IPS-15b (cell line): ENCODE results near the gene ANKRD1.
"Not testable (repeated sequence)": the region's sequence is repeated elsewhere in the genome, so short reads cannot be mapped to it uniquely, and the experiment has no call there.

Source experiments
- H3K27me3 ChIP-seq: one replicate; pipeline ENCODE4 v1.6.1; 2013; ENCODE audit warnings: low read length; ENCODE audit not compliant: control insufficient read depth, insufficient read depth
- H3K36me3 ChIP-seq: one replicate; pipeline ENCODE4 v1.6.1; 2013; ENCODE audit warnings: low read length; ENCODE audit not compliant: control insufficient read depth, insufficient read depth
- H3K4me1 ChIP-seq: one replicate; pipeline ENCODE4 v1.6.1; 2013; ENCODE audit warnings: mild to moderate bottlenecking, low read length; ENCODE audit not compliant: control insufficient read depth, insufficient read depth
- H3K4me3 ChIP-seq: one replicate; pipeline ENCODE4 v1.5.1; 2013; ENCODE audit warnings: low read depth, low read length
- H3K9ac ChIP-seq: one replicate; pipeline ENCODE4 v1.6.1; 2013; ENCODE audit warnings: low read depth, mild to moderate bottlenecking, low read length
- H3K9me3 ChIP-seq: one replicate; pipeline ENCODE4 v1.6.1; 2013; ENCODE audit warnings: mild to moderate bottlenecking, low read length; ENCODE audit not compliant: control insufficient read depth, insufficient read depth

The ANKRD1 gene

GRCh38 chr10:90958781-90959180 is 37.9 kb upstream of the ANKRD1 start:
- H3K9me3 ChIP-seq: no peaks in the 10 kb centered on the region
- H3K4me1 ChIP-seq: no peaks in the 10 kb centered on the region
- no peak overlapping the region for H3K4me3 ChIP-seq
- peaks cover 23% of the 10 kb centered on the region for H3K27me3 ChIP-seq
- H3K36me3 ChIP-seq: no peaks in the 10 kb centered on the region
- H3K9ac ChIP-seq: no peak overlapping the region

- Histone ChIP-seq H3K27me3 (peaks cover 14% of the 10 kb centered on the region), H3K36me3 (no peaks in the 10 kb centered on the region), H3K9me3 (no peaks in the 10 kb centered on the region), H3K4me1 (no peaks in the 10 kb centered on the region), H3K9ac (no peak overlapping the region), H3K4me3 (no peak overlapping the region)
Observed at GRCh38 chr10:90947030-90947960, 26.4 kb upstream of the ANKRD1 start.

DNA sequence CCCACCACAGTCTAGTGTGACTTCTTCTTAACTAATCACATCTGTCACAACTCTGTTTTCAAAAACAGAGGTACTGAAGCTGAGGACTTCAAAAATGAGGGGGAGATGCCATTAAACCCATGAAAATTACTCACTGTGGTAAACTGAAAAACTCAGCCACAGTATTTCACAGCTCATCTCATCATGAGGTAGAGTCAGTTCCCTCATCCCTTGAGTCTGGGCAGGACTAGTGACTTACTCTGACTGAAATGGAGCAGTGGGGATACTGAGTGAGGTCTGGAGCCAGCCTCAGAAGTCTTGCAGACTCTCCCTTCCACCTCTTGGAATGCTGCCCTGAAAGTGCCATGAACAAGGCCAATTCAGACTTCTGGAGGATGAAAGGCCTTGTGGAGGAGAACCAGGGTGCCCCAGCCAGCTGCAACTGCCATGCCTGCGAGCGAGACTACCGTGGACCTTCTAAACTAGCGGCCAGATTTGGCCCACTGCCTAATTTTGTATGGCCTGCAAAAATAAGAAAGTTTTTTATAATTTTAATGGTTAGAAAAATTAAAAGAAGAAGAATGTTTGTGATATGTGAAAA is 24.7 kb upstream of the ANKRD1 start:
- Histone ChIP-seq H3K36me3 (no peaks in the 10 kb centered on the region), H3K4me3 (no peak overlapping the region), H3K9me3 (no peaks in the 10 kb centered on the region), H3K9ac (no peak overlapping the region), H3K4me1 (no peaks in the 10 kb centered on the region), H3K27me3 (peaks cover 23% of the 10 kb centered on the region)

DNA sequence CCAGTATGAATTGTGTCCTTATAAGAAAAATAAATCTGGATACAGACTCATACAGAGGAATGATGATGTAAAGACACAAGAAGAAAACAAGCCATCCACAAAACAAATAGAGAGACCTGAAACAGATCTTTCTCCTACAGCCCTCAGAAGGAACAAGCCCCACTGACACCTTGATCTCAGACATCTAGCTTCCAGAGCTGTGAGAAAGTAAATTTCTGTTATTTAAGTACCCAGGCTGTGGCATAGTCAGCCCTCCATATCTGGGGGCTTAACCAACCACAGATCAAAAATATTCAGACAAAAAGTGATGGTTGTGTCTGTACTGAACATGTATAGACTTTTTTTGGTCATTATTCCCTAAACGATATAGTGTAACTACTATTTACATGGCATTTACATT is 23.9 kb upstream of the ANKRD1 start:
- H3K4me3 ChIP-seq: no peak overlapping the region
- H3K4me1 ChIP-seq: no peaks in the 10 kb centered on the region
- no peaks in the 10 kb centered on the region for H3K36me3 ChIP-seq
- no peak overlapping the region for H3K9ac ChIP-seq
- H3K27me3 ChIP-seq: peaks cover 25% of the 10 kb centered on the region
- H3K9me3 ChIP-seq: no peaks in the 10 kb centered on the region

GRCh38 chr10:90942980-90943379 is 22.1 kb upstream of the ANKRD1 start:
- not testable (repeated sequence) for H3K4me1 ChIP-seq, H3K9me3 ChIP-seq, H3K9ac ChIP-seq, H3K36me3 ChIP-seq, H3K4me3 ChIP-seq
- H3K27me3 ChIP-seq: peaks cover 39% of the 10 kb centered on the region

DNA sequence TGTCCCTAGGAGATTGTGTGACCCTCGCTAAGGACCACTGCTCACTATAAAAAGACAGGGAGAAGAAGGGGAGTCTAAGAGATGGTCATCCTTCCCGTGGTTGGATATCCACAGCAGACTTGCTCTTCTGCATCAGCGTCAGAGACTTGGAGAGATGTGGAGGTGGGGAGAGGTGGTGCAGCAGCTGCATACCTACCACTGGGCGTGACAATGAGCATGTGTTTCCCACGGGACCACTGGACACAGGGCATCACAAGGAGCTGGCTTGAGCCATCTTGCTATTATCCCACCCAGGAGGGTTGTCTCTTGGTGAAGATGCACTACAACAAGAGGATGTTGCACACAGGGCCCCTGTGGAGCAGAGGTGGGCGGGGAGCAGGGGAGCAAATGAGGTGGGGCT is 18.8 kb upstream of the ANKRD1 start:
- Histone ChIP-seq H3K9me3 (no peaks in the 10 kb centered on the region), H3K27me3 (peaks cover 62% of the 10 kb centered on the region), H3K36me3 (no peaks in the 10 kb centered on the region), H3K4me3 (no peak overlapping the region), H3K4me1 (no peaks in the 10 kb centered on the region), H3K9ac (no peak overlapping the region)

- no peak overlapping the region for H3K9ac ChIP-seq
- peaks cover 64% of the 10 kb centered on the region for H3K27me3 ChIP-seq
- H3K36me3 ChIP-seq: no peaks in the 10 kb centered on the region
- no peaks in the 10 kb centered on the region for H3K4me1 ChIP-seq
- H3K9me3 ChIP-seq: no peaks in the 10 kb centered on the region
- no peak overlapping the region for H3K4me3 ChIP-seq
Observed at GRCh38 chr10:90939116-90939515, 18.2 kb upstream of the ANKRD1 start.

DNA sequence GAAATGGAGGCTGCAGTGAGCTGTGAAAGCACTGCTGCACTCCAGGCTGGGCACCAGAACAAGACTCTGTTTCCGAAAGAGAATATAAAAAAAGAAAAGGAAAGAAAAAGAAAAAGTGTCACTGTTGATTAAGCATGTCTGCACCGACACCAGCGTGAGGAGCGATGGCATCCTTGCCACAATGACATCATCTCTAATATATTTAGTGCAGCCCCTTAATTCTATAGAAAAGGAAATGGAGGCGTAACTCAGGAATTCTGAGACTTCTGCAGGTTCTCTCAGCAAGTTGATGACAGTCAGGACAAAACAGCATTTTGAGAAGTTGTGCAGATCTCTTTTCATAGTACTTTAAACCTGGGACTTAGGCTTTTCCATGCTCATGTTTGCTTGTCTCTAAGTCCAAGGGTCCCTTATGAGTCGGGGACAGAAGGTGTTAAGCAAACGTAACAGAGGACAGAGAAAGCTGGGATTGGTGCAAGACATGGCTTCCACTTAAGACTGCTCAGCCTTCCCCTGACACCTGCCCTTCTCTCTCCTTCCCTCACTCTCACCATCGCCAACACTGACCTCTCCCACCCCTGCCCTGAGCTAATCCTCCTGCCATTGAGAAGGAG is 16.9 kb upstream of the ANKRD1 start:
- Histone ChIP-seq H3K9ac (no peak overlapping the region), H3K4me3 (no peak overlapping the region), H3K4me1 (no peaks in the 10 kb centered on the region), H3K9me3 (no peaks in the 10 kb centered on the region), H3K27me3 (peaks cover 77% of the 10 kb centered on the region), H3K36me3 (no peaks in the 10 kb centered on the region)

DNA sequence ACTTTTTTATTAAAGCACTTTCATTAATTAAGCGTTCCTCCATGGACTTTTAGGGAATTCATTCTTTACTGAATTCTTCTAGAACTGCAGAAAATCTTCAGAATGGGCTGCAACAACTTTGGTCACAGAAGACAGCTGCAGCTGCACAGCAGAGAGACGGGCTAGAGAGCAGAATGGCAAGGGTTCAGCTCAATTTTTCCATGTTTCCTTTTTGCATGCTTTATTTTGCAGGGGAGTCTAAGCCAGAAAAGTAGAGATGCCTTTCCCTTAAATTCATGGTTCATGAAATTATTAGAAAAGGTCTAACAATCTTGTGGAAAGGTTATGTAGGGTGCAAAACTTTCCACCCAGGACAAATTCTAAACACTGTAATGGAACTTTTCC is 15.4 kb upstream of the ANKRD1 start:
- peaks cover 3% of the 10 kb centered on the region for H3K4me1 ChIP-seq
- H3K27me3 ChIP-seq: peaks cover 89% of the 10 kb centered on the region
- no peaks in the 10 kb centered on the region for H3K9me3 ChIP-seq
- H3K36me3 ChIP-seq: no peaks in the 10 kb centered on the region
- H3K9ac ChIP-seq: no peak overlapping the region
- H3K4me3 ChIP-seq: no peak overlapping the region

GRCh38 chr10:90935581-90936275 is 14.8 kb upstream of the ANKRD1 start:
- H3K27me3 ChIP-seq: peaks cover 89% of the 10 kb centered on the region
- H3K36me3 ChIP-seq: no peaks in the 10 kb centered on the region
- no peak overlapping the region for H3K9ac ChIP-seq
- peaks cover 8% of the 10 kb centered on the region for H3K4me1 ChIP-seq
- H3K9me3 ChIP-seq: no peaks in the 10 kb centered on the region
- no peak overlapping the region for H3K4me3 ChIP-seq

GRCh38 chr10:90930971-90931871 is 10.3 kb upstream of the ANKRD1 start:
- Histone ChIP-seq H3K4me1 (peaks cover 15% of the 10 kb centered on the region), H3K4me3 (no peak overlapping the region), H3K9me3 (no peaks in the 10 kb centered on the region), H3K27me3 (peaks cover 98% of the 10 kb centered on the region), H3K36me3 (no peaks in the 10 kb centered on the region), H3K9ac (no peak overlapping the region)
